ENCODE measurements around the gene IRAK2. TPM values are rescaled to one million over a fixed set of nuclear protein-coding genes. Genes with fewer than 3 reads are reported as not detected.

IRAK2 gene
- total RNA-seq, 1 experiment from 2014 or later = 5.5 TPM

DNA sequence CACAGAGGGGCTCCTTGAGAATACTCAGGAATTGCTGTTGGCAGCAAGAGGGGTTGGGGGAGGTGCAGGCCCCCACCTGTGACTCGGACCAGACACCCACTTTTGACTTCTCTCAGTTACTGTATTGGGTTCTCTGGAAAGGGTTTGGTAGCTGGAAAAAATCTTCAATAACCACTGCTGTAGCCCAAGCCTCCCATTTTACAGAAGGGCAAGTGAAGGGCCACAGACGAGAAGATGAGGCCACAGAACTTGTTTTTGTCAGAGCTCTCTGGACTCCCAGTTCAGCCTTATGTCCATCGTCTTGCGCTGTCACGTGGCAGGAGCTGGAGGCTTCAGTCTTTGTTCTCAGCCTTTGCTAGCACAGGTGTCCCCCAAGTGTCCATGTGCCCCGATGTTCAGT, 70.8 kb downstream of the IRAK2 start:
- no peaks in the 10 kb centered on the region for H3K9me2 ChIP-seq (replicated peaks; ENCODE audit: low read length)
- no peaks in the 10 kb centered on the region for H3K9me3 ChIP-seq (ENCODE audit: low read length)
- no peak overlapping the region for H3K9ac ChIP-seq (ENCODE audit: low read length)
- H4K20me1 ChIP-seq (ENCODE audit: low read length) = no peaks in the 10 kb centered on the region
- H3K27me3 ChIP-seq (ENCODE audit: low read length) = no peaks in the 10 kb centered on the region
- TF ChIP-seq, protein P1, sequence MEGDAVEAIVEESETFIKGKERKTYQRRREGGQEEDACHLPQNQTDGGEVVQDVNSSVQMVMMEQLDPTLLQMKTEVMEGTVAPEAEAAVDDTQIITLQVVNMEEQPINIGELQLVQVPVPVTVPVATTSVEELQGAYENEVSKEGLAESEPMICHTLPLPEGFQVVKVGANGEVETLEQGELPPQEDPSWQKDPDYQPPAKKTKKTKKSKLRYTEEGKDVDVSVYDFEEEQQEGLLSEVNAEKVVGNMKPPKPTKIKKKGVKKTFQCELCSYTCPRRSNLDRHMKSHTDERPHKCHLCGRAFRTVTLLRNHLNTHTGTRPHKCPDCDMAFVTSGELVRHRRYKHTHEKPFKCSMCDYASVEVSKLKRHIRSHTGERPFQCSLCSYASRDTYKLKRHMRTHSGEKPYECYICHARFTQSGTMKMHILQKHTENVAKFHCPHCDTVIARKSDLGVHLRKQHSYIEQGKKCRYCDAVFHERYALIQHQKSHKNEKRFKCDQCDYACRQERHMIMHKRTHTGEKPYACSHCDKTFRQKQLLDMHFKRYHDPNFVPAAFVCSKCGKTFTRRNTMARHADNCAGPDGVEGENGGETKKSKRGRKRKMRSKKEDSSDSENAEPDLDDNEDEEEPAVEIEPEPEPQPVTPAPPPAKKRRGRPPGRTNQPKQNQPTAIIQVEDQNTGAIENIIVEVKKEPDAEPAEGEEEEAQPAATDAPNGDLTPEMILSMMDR (conservative IDR thresholded peaks at IDR 0.05; ENCODE audit: low read depth, low read length) = no peak
- TF ChIP-seq EZH2 (IDR thresholded peaks at IDR 0.05; ENCODE audit: low read length, unreplicated experiment) (no peak), EZH2phosphoT487 (IDR thresholded peaks at IDR 0.05; ENCODE audit: borderline replicate concordance, low read length) (no peak)
- ATAC-seq = no peak
- H3K4me1 ChIP-seq (ENCODE audit: insufficient read depth, low read length) = no peaks in the 10 kb centered on the region
- no peak overlapping the region for H2AFZ ChIP-seq (ENCODE audit: low read length)
- ChIA-PET CTCF (interaction anchor here (0.6 kb wide), 1 partner anchor 289 kb away, joined by 3 read pairs; no protein-coding TSS in a partner anchor), POLR2A (ENCODE audit: unreplicated experiment) (no interaction called here)
- no peak overlapping the region for H3K4me3 ChIP-seq (ENCODE audit: low read length)
- H3K4me2 ChIP-seq (ENCODE audit: low read length) = no peak overlapping the region
- no peaks in the 10 kb centered on the region for H3K79me2 ChIP-seq (ENCODE audit: low read length)
- H3F3A ChIP-seq (ENCODE audit: low read length, unreplicated experiment) = no peaks in the 10 kb centered on the region
- no peak for DNase-seq
- BruUV-seq (replicated peaks) = no TSS peak
- H3K27ac ChIP-seq (ENCODE audit: low read length) = no peak overlapping the region
- H3K36me3 ChIP-seq (ENCODE audit: low read depth, low read length) = peaks cover 8% of the 10 kb centered on the region
- intact Hi-C loops (cut with micrococcal nuclease) = no loop called here

DNA sequence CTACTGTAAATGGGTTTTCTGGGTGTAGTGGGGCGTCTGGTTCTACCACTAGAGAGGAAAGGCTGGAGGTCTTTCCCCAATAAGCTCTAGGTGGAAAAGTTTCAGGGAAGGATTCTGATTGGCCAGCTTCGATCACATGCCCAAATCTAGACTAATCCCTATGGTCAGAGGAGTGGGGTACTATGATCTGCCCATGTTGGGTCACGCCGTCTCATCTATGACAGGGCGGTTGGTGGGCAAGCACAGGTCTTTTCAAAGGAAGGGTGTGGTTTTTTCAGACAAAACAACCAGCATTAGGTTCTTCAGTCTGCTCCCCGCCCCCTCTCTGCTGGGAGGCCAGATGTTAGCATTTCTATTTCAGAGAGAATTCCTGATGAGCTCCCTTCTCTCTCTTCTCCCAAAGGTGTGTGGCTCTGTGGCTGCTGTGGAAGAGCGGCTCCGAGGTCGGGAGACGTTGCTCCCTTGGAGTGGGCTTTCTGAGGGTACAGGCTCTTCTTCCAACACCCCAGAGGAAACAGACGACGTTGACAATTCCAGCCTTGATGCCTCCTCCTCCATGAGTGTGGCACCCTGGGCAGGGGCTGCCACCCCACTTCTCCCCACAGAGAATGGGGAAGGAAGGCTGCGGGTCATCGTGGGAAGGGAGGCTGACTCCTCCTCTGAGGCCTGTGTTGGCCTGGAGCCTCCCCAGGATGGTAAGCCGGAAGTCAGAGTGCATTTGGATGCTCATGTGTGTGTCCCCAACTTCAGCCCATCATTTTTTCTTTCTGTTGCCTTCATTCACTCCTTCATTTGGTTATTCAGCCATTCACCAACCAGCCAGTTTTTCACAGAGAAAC, 73.8 kb downstream of the IRAK2 start:
- Histone ChIP-seq H3K36me3 (ENCODE audit: low read depth, low read length) (peaks cover 11% of the 10 kb centered on the region), H3K9ac (ENCODE audit: low read length) (no peak overlapping the region), H3K27me3 (ENCODE audit: low read length) (no peaks in the 10 kb centered on the region), H3F3A (ENCODE audit: low read length, unreplicated experiment) (no peaks in the 10 kb centered on the region), H3K9me3 (ENCODE audit: low read length) (no peaks in the 10 kb centered on the region), H3K4me1 (ENCODE audit: insufficient read depth, low read length) (no peaks in the 10 kb centered on the region), H3K4me2 (ENCODE audit: low read length) (no peak overlapping the region), H3K4me3 (ENCODE audit: low read length) (no peak overlapping the region), H2AFZ (ENCODE audit: low read length) (no peak overlapping the region), H3K27ac (ENCODE audit: low read length) (no peak overlapping the region), H3K9me2 (replicated peaks; ENCODE audit: low read length) (no peaks in the 10 kb centered on the region), H3K79me2 (ENCODE audit: low read length) (no peaks in the 10 kb centered on the region), H4K20me1 (ENCODE audit: low read length) (no peaks in the 10 kb centered on the region)
- no peak for TF ChIP-seq EZH2 (IDR thresholded peaks at IDR 0.05; ENCODE audit: low read length, unreplicated experiment)
- TF ChIP-seq, protein P1 (conservative IDR thresholded peaks at IDR 0.05; ENCODE audit: low read depth, low read length) = no peak
- no peak for TF ChIP-seq EZH2phosphoT487 (IDR thresholded peaks at IDR 0.05; ENCODE audit: borderline replicate concordance, low read length)
- DNase-seq (no peak), ATAC-seq (no peak)
- intact Hi-C loops (cut with micrococcal nuclease) = no loop called here
- no TSS peak for BruUV-seq (replicated peaks)
- CTCF ChIA-PET = no interaction called here
- POLR2A ChIA-PET (ENCODE audit: unreplicated experiment) = no interaction called here

DNA sequence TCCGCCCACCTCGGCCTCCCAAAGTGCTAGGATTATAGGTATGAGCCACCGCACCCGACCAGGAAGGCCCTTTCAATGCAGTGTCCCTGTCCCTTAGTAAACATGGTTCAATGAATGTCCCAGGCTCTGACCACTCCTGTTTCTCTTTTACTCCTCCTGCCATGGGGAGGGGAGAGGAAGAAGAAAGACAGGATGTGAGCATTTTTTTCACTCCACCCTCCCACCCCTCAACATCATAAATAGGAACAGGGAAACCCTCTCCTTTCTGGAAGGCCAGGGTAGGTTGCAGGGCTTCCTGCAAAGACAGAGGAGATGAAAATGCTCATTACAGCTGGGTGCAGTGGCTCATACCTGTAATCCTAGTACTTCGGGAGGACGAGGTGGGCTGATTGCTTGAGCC, 76.1 kb downstream of the IRAK2 start:
- H3F3A ChIP-seq (ENCODE audit: low read length, unreplicated experiment) = no peaks in the 10 kb centered on the region
- no peak overlapping the region for H3K27ac ChIP-seq (ENCODE audit: low read length)
- H3K36me3 ChIP-seq (ENCODE audit: low read depth, low read length) = peaks cover 21% of the 10 kb centered on the region
- no peaks in the 10 kb centered on the region for H3K79me2 ChIP-seq (ENCODE audit: low read length)
- intact Hi-C loops (cut with micrococcal nuclease) = no loop called here
- DNase-seq (no peak), ATAC-seq (no peak)
- no peak overlapping the region for H2AFZ ChIP-seq (ENCODE audit: low read length)
- no peaks in the 10 kb centered on the region for H3K9me2 ChIP-seq (replicated peaks; ENCODE audit: low read length)
- H3K9me3 ChIP-seq (ENCODE audit: low read length) = peaks cover 14% of the 10 kb centered on the region
- no peak overlapping the region for H3K9ac ChIP-seq (ENCODE audit: low read length)
- no peak overlapping the region for H3K4me2 ChIP-seq (ENCODE audit: low read length)
- TF ChIP-seq, protein P1 (conservative IDR thresholded peaks at IDR 0.05; ENCODE audit: low read depth, low read length) = no peak
- TF ChIP-seq EZH2phosphoT487 (IDR thresholded peaks at IDR 0.05; ENCODE audit: borderline replicate concordance, low read length) (no peak), EZH2 (IDR thresholded peaks at IDR 0.05; ENCODE audit: low read length, unreplicated experiment) (no peak)
- BruUV-seq (replicated peaks) = no TSS peak
- no peak overlapping the region for H3K4me3 ChIP-seq (ENCODE audit: low read length)
- POLR2A ChIA-PET (ENCODE audit: unreplicated experiment) = no interaction called here
- H3K27me3 ChIP-seq (ENCODE audit: low read length) = no peaks in the 10 kb centered on the region
- H3K4me1 ChIP-seq (ENCODE audit: insufficient read depth, low read length) = no peaks in the 10 kb centered on the region
- H4K20me1 ChIP-seq (ENCODE audit: low read length) = no peaks in the 10 kb centered on the region
- CTCF ChIA-PET = no interaction called here
